Stimulated activated CD4-positive, alpha-beta T cell treated with anti-CD3 and anti-CD28 coated beads, Interleukin-1b, Interleukin-23, amount 100 ng/mL, for 24 hours (primary cell): Measurements from ENCODE around the gene VWA3B.
"Not testable (repeated sequence)": the region's sequence is repeated elsewhere in the genome, so short reads cannot be mapped to it uniquely, and the experiment has no call there.

Experiments
- DNase-seq, 4 experiments: peaks; one replicate each; pipeline ENCODE4 v3.0.0-alpha.2; 2020; ENCODE audit warnings: low read depth in 4 of 4, low spot score in 1 of 4

Gene VWA3B

GRCh38 chr2:98086491-98087446, at the start of gene VWA3B:
Gene VWA3B (plus strand): TSS chr2:98087167. CDS start chr2:98093093, 5,926 bp downstream.
- DNase-seq: peak in 3 of 4 experiments; percentile 25 to 57 (median 40)

GRCh38 chr2:98037206-98037605, 49.8 kb upstream of the VWA3B start:
- no peak for DNase-seq

- no peak for DNase-seq
Measured at GRCh38 chr2:98037666-98038336, 49.2 kb upstream of the VWA3B start.

GRCh38 chr2:98039085-98039756, 47.7 kb upstream of the VWA3B start:
- DNase-seq: no peak

GRCh38 chr2:98040331-98040939, 46.5 kb upstream of the VWA3B start:
- DNase-seq: no peak

- no peak for DNase-seq
Measured at GRCh38 chr2:98043101-98043500, 43.9 kb upstream of the VWA3B start.

- not testable (repeated sequence) for DNase-seq
Measured at GRCh38 chr2:98044730-98045129, 42.2 kb upstream of the VWA3B start.

GRCh38 chr2:98050070-98050469, 36.9 kb upstream of the VWA3B start:
- no peak for DNase-seq

- no peak for DNase-seq
Measured at GRCh38 chr2:98058191-98058975, 28.6 kb upstream of the VWA3B start.

GRCh38 chr2:98060277-98060676, 26.7 kb upstream of the VWA3B start:
- no peak for DNase-seq

- no peak for DNase-seq
Measured at GRCh38 chr2:98063291-98063854, 23.6 kb upstream of the VWA3B start.

GRCh38 chr2:98065808-98066207, 21.2 kb upstream of the VWA3B start:
- no peak for DNase-seq

- no peak for DNase-seq
Measured at GRCh38 chr2:98067160-98067559, 19.8 kb upstream of the VWA3B start.

GRCh38 chr2:98070081-98070480, 16.9 kb upstream of the VWA3B start:
- no peak for DNase-seq

- no peak for DNase-seq
Measured at GRCh38 chr2:98072442-98072841, 14.5 kb upstream of the VWA3B start.

- DNase-seq: no peak
Measured at GRCh38 chr2:98078701-98079100, 8.3 kb upstream of the VWA3B start.

- no peak for DNase-seq
Measured at GRCh38 chr2:98084151-98084868, 2.7 kb upstream of the VWA3B start.

GRCh38 chr2:98084869-98085238, 2.1 kb upstream of the VWA3B start:
- no peak for DNase-seq

GRCh38 chr2:98085649-98086048, 1.3 kb upstream of the VWA3B start:
- no peak for DNase-seq
